HepG2 (cell line): ENCODE measurements around the gene FGD5. TPM values are rescaled to one million over a fixed set of nuclear protein-coding genes. Genes with fewer than 3 reads are reported as not detected.

ENCODE experiments used
- ATAC-seq: fragments of 200-7000 bp; cut with Tn5 transposase; 3 replicates; pipeline ENCODE4 v1.9.1; 2020; ENCODE audit warnings: mild to moderate bottlenecking, moderate library complexity
- BruUV-seq: library from RNA; stranded (reverse); fragments of 400-500 nt; replicated peaks from 2 replicates; lab custom pipeline; 2021; lab: Mats Ljungman, UMichigan
- CTCF ChIA-PET: fragments of 300-600 bp; formaldehyde crosslinking; extraction: SDS; loops from one replicate; lab custom pipeline; 2021; ENCODE audit warnings: low total read pairs, inconsistent platforms, low intra/inter-chr PET ratio; lab: Yijun Ruan, JAX
- POLR2A ChIA-PET: fragments of 350-600 bp; sonication (Branson Sonifier 250); formaldehyde crosslinking; loops from one replicate; lab custom pipeline; 2020; ENCODE audit warnings: antibody characterized with exemption, inconsistent platforms; lab: Yijun Ruan, JAX
- DNase-seq: peaks from one replicate; pipeline ENCODE4 v3.0.0-alpha.2; 2015; ENCODE audit warnings: low spot score
- FAIRE-seq: peaks from 3 replicates; lab custom pipeline; 2011; peaks lifted over from hg19 to GRCh38; lab: Jason Lieb, UNC
- H2AFZ ChIP-seq: one replicate; pipeline ENCODE4 v1.6.1; 2011; ENCODE audit warnings: low read length, inconsistent platforms
- H3K27ac ChIP-seq: fragments of 300-600 bp; 3 replicates; pipeline ENCODE4 v1.8.0; 2011; ENCODE audit warnings: mixed run types, mild to moderate bottlenecking, mixed read lengths, low read length, inconsistent platforms; ENCODE audit not compliant: insufficient read depth; ENCODE audit errors: extremely low read length
- H3K27me3 ChIP-seq, 2 experiments: fragments of 200-600 bp in 1 of 2; 2 replicates in 1 of 2; 3 replicates in 1 of 2; pipeline versions ENCODE4 v1.6.0 to v1.8.0; 2011; ENCODE audit warnings: low read length in 2 of 2, mild to moderate bottlenecking in 2 of 2, moderate library complexity in 2 of 2, inconsistent platforms in 1 of 2; ENCODE audit not compliant: insufficient read depth in 2 of 2, control insufficient read depth in 1 of 2
- H3K36me3 ChIP-seq, 2 experiments: fragments of 200-600 bp in 1 of 2; replicated peaks in 1 of 2; 2 replicates in 1 of 2; 3 replicates in 1 of 2; pipeline versions ENCODE4 v1.5.1 to v1.8.0; 2011; ENCODE audit warnings: low read length in 2 of 2, inconsistent platforms in 1 of 2; ENCODE audit not compliant: insufficient read depth in 2 of 2, control insufficient read depth in 1 of 2
- H3K4me1 ChIP-seq: 2 replicates; pipeline ENCODE4 v1.5.1; 2012; ENCODE audit warnings: low read length, inconsistent platforms; ENCODE audit not compliant: insufficient read depth
- H3K4me2 ChIP-seq: 2 replicates; pipeline ENCODE4 v1.6.0; 2011; ENCODE audit warnings: low read depth, low read length, inconsistent platforms
- H3K4me3 ChIP-seq, 3 experiments: fragments of 200-600 bp in 1 of 3; sonication (generic), shearing (Covaris generic) in 1 of 3; replicated peaks in 1 of 3; 2 replicates each; pipeline ENCODE4 v1.5.1; 2011 to 2016; ENCODE audit warnings: low read length in 3 of 3, inconsistent platforms in 2 of 3, low read depth in 2 of 3, mild to moderate bottlenecking in 2 of 3, control low read depth in 1 of 3, mixed read lengths in 1 of 3; ENCODE audit not compliant: insufficient read depth in 1 of 3
- H3K79me2 ChIP-seq: one replicate; pipeline ENCODE4 v1.6.1; 2011; ENCODE audit warnings: low read length, inconsistent platforms; ENCODE audit not compliant: insufficient read depth
- H3K9ac ChIP-seq: 2 replicates; pipeline ENCODE4 v1.6.0; 2011; ENCODE audit warnings: mild to moderate bottlenecking, low read depth, low read length, inconsistent platforms; ENCODE audit not compliant: insufficient read depth
- H3K9me3 ChIP-seq: 2 replicates; pipeline ENCODE4 v1.5.1; 2012; ENCODE audit warnings: mild to moderate bottlenecking, low read length
- H4K20me1 ChIP-seq: 2 replicates; pipeline ENCODE4 v1.6.0; 2011; ENCODE audit warnings: inconsistent platforms, mild to moderate bottlenecking, low read length, moderate library complexity; ENCODE audit not compliant: insufficient read depth
- ADNP ChIP-seq: sonication (generic); formaldehyde crosslinking; IDR thresholded peaks from 2 replicates; pipeline ENCODE4 v1.4.0; 2020; ENCODE audit warnings: missing genetic modification reagents
- ATRX ChIP-seq: sonication (generic); formaldehyde crosslinking; IDR thresholded peaks from 2 replicates; pipeline ENCODE4 v1.4.0; 2020; ENCODE audit warnings: missing genetic modification reagents, borderline replicate concordance
- HOXA5 ChIP-seq: sonication (generic); formaldehyde crosslinking; IDR thresholded peaks from 2 replicates; pipeline ENCODE4 v1.4.0; 2020; ENCODE audit warnings: missing genetic modification reagents
- KMT2A ChIP-seq: sonication (generic); formaldehyde crosslinking; IDR thresholded peaks from 2 replicates; pipeline ENCODE4 v1.4.0; 2020; ENCODE audit warnings: missing genetic modification reagents
- MAFG ChIP-seq: sonication (generic); formaldehyde crosslinking; IDR thresholded peaks from 2 replicates; pipeline ENCODE4 v1.5.1; 2020; ENCODE audit warnings: mild to moderate bottlenecking, missing genetic modification reagents
- NFYC ChIP-seq: IDR thresholded peaks from 2 replicates; pipeline ENCODE4 v1.6.1; 2016; ENCODE audit warnings: missing genetic modification reagents, missing compliant biosample characterization
- RCOR2 ChIP-seq: IDR thresholded peaks from 2 replicates; pipeline ENCODE4 v1.6.1; 2016; ENCODE audit warnings: missing biosample characterization, missing genetic modification reagents
- RNF219 ChIP-seq: sonication (generic); formaldehyde crosslinking; IDR thresholded peaks from 2 replicates; pipeline ENCODE4 v1.5.0; 2020; ENCODE audit warnings: mild to moderate bottlenecking, missing genetic modification reagents
- SOX5 ChIP-seq: IDR thresholded peaks from 2 replicates; pipeline ENCODE4 v1.6.1; 2016; ENCODE audit warnings: borderline replicate concordance
- THAP9 ChIP-seq: sonication (generic); formaldehyde crosslinking; IDR thresholded peaks from 2 replicates; pipeline ENCODE4; 2020; ENCODE audit warnings: missing genetic modification reagents, mild to moderate bottlenecking, borderline replicate concordance
- ZKSCAN1 ChIP-seq: fragments of 150-350 bp; IDR thresholded peaks from 2 replicates; pipeline ENCODE4 v1.6.1; 2014; ENCODE audit warnings: low read length
- ZNF335 ChIP-seq: sonication (generic); formaldehyde crosslinking; IDR thresholded peaks from 2 replicates; pipeline ENCODE4 v1.4.0; 2020; ENCODE audit warnings: missing genetic modification reagents
- ZNF556 ChIP-seq: sonication (generic); formaldehyde crosslinking; IDR thresholded peaks from 2 replicates; pipeline ENCODE4 v1.4.0; 2020; ENCODE audit warnings: mild to moderate bottlenecking, missing genetic modification reagents, borderline replicate concordance
- ZNF839 ChIP-seq: sonication (generic); formaldehyde crosslinking; IDR thresholded peaks from 2 replicates; pipeline ENCODE4 v1.4.0; 2020; ENCODE audit warnings: missing genetic modification reagents, mild to moderate bottlenecking, borderline replicate concordance
- WGBS: methylation state at CpG from one replicate; pipeline ENCODE4 v1.1.6; 2017; ENCODE audit warnings: low lambda C conversion rate; 5-methylcytosine and 5-hydroxymethylcytosine counted together
- in situ Hi-C: cut with HindIII; loops from 2 replicates; pipeline ENCODE4 v1.10.0; 2017; ENCODE audit warnings: low pct_unique_long_range_greater_than_20kb; ENCODE audit not compliant: extremely low pct_ligation_motif_present
- intact Hi-C: fragments of 100-400 bp; cut with micrococcal nuclease; formaldehyde crosslinking; loops from one replicate; pipeline ENCODE4 v1.10.0; 2022; ENCODE audit not compliant: unreplicated experiment
- polyA plus RNA-seq, 8 experiments: library from polyadenylated mRNA; depleted of rRNA in 3 of 8; stranded (reverse) in 7 of 8; unstranded in 1 of 8; fragments of >200 nt; fragmentation: Illumina TruSeq in 4 of 8; extraction: Trizol in 4 of 8; gene quantifications; 2 replicates each; pipeline versions ENCODE4 v1.2.1 to v1.2.3, GENCODE V29; 2011 to 2016; ENCODE audit warnings: low read depth in 4 of 8, missing spikeins in 1 of 8, mixed read lengths in 1 of 8; ENCODE audit not compliant: insufficient read depth in 1 of 8
- total RNA-seq, 5 experiments: library from RNA; depleted of rRNA; stranded (reverse); fragments of >200 nt; fragmentation: Illumina TruSeq; extraction: Trizol; gene quantifications; 2 replicates each; pipeline ENCODE4 v1.2.3, GENCODE V29; 2016; ENCODE audit warnings: low read depth in 1 of 5

FGD5 gene
- total and polyA plus RNA-seq, 2 of the 13 experiments (the other 11 are each of a cell fraction or from before 2014, with no cell fraction given), result 0.17 TPM; not detected in 1

GRCh38 chr3:14785207-14786155, 33.3 kb upstream of the FGD5 start:
- CTCF ChIA-PET, result no interaction called here
- BruUV-seq, result no TSS peak
- no peaks in the 10 kb centered on the region for H3K27me3 ChIP-seq

More at GRCh38 chr3:14785207-14786155, 33.3 kb upstream of the FGD5 start:
- no peak overlapping the region for H3K27ac ChIP-seq
- ATAC-seq (no peak), FAIRE-seq (no peak), DNase-seq (no peak)
- POLR2A ChIA-PET, result no interaction called here
- H3K9me3 ChIP-seq, result no peaks in the 10 kb centered on the region
- no peak overlapping the region for H3K4me2 ChIP-seq
- H4K20me1 ChIP-seq, result no peaks in the 10 kb centered on the region
- WGBS, result 35% methylated on average over 18 of the region's 20 CpGs
- no peak overlapping the region for H2AFZ ChIP-seq
- no peaks in the 10 kb centered on the region for H3K36me3 ChIP-seq
- no peaks in the 10 kb centered on the region for H3K79me2 ChIP-seq
- peaks cover 53% of the 10 kb centered on the region for H3K4me1 ChIP-seq
- TF ChIP-seq ADNP (no peak), HOXA5 (CRISPR knock-in tag) (no peak), ZNF335 (CRISPR knock-in tag) (no peak), NFYC (CRISPR knock-in tag) (no peak), MAFG (CRISPR knock-in tag) (no peak), RNF219 (CRISPR knock-in tag) (no peak), ATRX (CRISPR knock-in tag) (no peak), THAP9 (CRISPR knock-in tag) (no peak), RCOR2 (CRISPR knock-in tag) (no peak), ZNF556 (CRISPR knock-in tag) (no peak), SOX5 (no peak), ZNF839 (CRISPR knock-in tag) (no peak), KMT2A (no peak), ZKSCAN1 (no peak)
- TF ChIP-seq, all 625 proteins: peak for 0
- in situ Hi-C loops (loop anchor here (5.0 kb wide), 1 partner anchor 137 kb away; no protein-coding TSS in a partner anchor), intact Hi-C loops (no loop called here)
- no peak overlapping the region for H3K4me3 ChIP-seq
- no peak overlapping the region for H3K9ac ChIP-seq
